GM12864 (cell line): ENCODE data around the gene MRGPRX3.

Source experiments
- DNase-seq: peaks from one replicate; pipeline ENCODE4 v3.0.0-alpha.2; 2011; ENCODE audit warnings: low read depth
- H3K4me3 ChIP-seq: 2 replicates; pipeline ENCODE4 v1.5.1; 2011; ENCODE audit warnings: mild to moderate bottlenecking, low read depth, low read length, control low read depth
- TF ChIP-seq, protein P1 (sequence below): IDR thresholded peaks from 2 replicates; pipeline ENCODE4 v1.5.1; 2011; ENCODE audit warnings: low read depth, mild to moderate bottlenecking, moderate library complexity, low read length, control low read depth, inconsistent platforms; ENCODE audit errors: missing control alignments

The MRGPRX3 gene

DNA sequence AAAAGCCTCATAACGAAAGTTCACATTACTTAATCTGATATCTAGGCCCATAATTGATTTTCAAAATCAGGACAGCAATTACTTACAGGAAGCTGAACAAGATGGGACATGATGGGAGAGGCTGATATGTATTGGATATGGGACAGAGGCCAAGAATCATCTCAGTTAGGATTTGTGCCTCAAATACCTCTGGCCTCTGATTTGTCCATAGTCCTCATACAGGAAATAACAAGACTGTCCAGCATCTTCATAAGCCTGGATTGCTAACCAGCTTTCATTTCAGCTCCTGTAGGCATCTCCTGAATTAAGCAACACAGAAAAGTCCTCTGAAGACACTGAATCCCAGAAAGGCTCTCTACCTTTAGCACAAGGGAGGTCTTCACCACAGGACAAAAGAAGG is 36.0 kb downstream of the MRGPRX3 start:
- no peak overlapping the region for H3K4me3 ChIP-seq
- TF ChIP-seq, protein P1, sequence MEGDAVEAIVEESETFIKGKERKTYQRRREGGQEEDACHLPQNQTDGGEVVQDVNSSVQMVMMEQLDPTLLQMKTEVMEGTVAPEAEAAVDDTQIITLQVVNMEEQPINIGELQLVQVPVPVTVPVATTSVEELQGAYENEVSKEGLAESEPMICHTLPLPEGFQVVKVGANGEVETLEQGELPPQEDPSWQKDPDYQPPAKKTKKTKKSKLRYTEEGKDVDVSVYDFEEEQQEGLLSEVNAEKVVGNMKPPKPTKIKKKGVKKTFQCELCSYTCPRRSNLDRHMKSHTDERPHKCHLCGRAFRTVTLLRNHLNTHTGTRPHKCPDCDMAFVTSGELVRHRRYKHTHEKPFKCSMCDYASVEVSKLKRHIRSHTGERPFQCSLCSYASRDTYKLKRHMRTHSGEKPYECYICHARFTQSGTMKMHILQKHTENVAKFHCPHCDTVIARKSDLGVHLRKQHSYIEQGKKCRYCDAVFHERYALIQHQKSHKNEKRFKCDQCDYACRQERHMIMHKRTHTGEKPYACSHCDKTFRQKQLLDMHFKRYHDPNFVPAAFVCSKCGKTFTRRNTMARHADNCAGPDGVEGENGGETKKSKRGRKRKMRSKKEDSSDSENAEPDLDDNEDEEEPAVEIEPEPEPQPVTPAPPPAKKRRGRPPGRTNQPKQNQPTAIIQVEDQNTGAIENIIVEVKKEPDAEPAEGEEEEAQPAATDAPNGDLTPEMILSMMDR, result no peak

DNA sequence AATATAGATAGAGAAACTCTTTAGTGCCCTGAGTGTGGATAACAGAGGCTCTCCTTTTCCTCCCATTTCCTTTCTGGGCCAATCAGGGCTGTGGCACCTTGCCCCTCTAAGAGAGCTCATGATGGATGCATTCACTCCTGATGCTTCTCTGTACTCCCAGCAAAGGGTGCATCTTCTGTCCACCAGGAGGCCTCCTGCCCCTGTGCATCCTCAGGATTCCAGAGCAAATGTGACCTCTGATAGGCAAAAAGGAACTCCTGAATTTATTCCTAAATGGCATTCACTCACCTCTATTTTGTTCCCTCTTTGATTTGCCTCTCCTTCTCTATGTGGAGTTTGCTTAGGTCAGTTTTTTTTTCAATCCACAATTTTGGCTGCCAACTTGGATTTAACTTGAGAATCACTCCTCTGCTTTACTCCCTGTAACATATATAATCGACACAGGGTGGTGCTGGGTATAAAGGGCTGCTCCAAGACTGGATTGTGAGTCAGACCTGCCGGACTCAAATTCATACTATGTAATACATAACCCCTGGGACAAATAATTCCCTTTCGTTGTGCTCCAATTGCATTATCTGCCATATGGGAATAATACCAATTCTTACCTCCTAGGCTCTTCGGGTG is 39.1 kb downstream of the MRGPRX3 start:
- DNase-seq, result no peak
- TF ChIP-seq, protein P1, result peak; percentile 79

More for the DNA sequence above, 36.0 kb downstream of the MRGPRX3 start:
- no peak for DNase-seq

DNA sequence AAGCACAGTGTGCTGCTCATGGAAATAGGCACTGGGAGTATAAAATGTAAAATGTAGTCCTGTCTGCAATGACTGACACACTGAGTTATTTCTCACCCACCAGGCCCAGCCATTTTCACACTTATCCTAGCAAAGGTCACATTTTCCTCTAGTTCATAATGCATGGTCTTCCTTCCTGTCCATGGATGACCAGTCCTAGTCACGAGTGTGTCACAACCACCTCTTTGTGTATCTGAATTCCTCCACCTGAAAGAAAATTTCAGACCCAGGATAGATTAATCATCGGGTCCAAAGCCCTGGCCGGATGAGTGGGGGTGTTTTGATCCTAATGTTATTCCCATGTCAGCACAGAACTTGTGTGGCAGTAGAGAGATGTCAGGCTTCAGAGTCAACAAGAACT is 40.3 kb downstream of the MRGPRX3 start, which contains the start of gene MRGPRX4:
TSS of gene MRGPRX4 (plus strand) at position 172 of the 400 bp plus-strand sequence. CDS start 420 bp downstream, outside the sequence.
- H3K4me3 ChIP-seq, result no peak within 1 kb of the TSS
- TF ChIP-seq, protein P1, result no peak
- no peak for DNase-seq

More for the DNA sequence above, 39.1 kb downstream of the MRGPRX3 start:
- H3K4me3 ChIP-seq, result no peak overlapping the region

DNA sequence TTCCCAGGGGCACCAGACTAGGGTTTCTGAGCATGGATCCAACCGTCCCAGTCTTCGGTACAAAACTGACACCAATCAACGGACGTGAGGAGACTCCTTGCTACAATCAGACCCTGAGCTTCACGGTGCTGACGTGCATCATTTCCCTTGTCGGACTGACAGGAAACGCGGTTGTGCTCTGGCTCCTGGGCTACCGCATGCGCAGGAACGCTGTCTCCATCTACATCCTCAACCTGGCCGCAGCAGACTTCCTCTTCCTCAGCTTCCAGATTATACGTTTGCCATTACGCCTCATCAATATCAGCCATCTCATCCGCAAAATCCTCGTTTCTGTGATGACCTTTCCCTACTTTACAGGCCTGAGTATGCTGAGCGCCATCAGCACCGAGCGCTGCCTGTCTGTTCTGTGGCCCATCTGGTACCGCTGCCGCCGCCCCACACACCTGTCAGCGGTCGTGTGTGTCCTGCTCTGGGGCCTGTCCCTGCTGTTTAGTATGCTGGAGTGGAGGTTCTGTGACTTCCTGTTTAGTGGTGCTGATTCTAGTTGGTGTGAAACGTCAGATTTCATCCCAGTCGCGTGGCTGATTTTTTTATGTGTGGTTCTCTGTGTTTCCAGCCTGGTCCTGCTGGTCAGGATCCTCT is 41.0 kb downstream of the MRGPRX3 start:
- no peak for DNase-seq
- TF ChIP-seq, protein P1, result no peak
- H3K4me3 ChIP-seq, result no peak overlapping the region
